Measurements from ENCODE around the gene LYPD6.
"Not testable (repeated sequence)": the region's sequence is repeated elsewhere in the genome, so short reads cannot be mapped to it uniquely, and the experiment has no call there.

The LYPD6 gene

GRCh38 chr2:149483004-149483605 is 152.7 kb downstream of the LYPD6 start:
- TF ChIP-seq CTCF (IDR thresholded peaks at IDR 0.05; ENCODE audit: low read depth, low read length, missing control alignments) = no peak
- H3K4me3 ChIP-seq (ENCODE audit: low read depth, low read length) = no peak overlapping the region
- no peak for DNase-seq (ENCODE audit: low read depth)

GRCh38 chr2:149486664-149487063 is 156.3 kb downstream of the LYPD6 start:
- no peak for TF ChIP-seq CTCF (IDR thresholded peaks at IDR 0.05; ENCODE audit: low read depth, low read length, missing control alignments)
- no peak overlapping the region for H3K4me3 ChIP-seq (ENCODE audit: low read depth, low read length)

GRCh38 chr2:149487189-149487588 is 156.8 kb downstream of the LYPD6 start:
- no peak for TF ChIP-seq CTCF (IDR thresholded peaks at IDR 0.05; ENCODE audit: low read depth, low read length, missing control alignments)
- no peak for DNase-seq (ENCODE audit: low read depth)
- H3K4me3 ChIP-seq (ENCODE audit: low read depth, low read length) = no peak overlapping the region

More at GRCh38 chr2:149486664-149487063, 156.3 kb downstream of the LYPD6 start:
- DNase-seq (ENCODE audit: low read depth) = no peak

- no peak for TF ChIP-seq CTCF (IDR thresholded peaks at IDR 0.05; ENCODE audit: low read depth, low read length, missing control alignments)
- no peak overlapping the region for H3K4me3 ChIP-seq (ENCODE audit: low read depth, low read length)
- DNase-seq (ENCODE audit: low read depth) = no peak
Measured at GRCh38 chr2:149488706-149489440, 158.5 kb downstream of the LYPD6 start.

- DNase-seq (ENCODE audit: low read depth) = no peak
- no peak for TF ChIP-seq CTCF (IDR thresholded peaks at IDR 0.05; ENCODE audit: low read depth, low read length, missing control alignments)
- no peak overlapping the region for H3K4me3 ChIP-seq (ENCODE audit: low read depth, low read length)
Measured at GRCh38 chr2:149489452-149489851, 159.1 kb downstream of the LYPD6 start.

GRCh38 chr2:149490296-149490695 is 159.9 kb downstream of the LYPD6 start:
- no peak for TF ChIP-seq CTCF (IDR thresholded peaks at IDR 0.05; ENCODE audit: low read depth, low read length, missing control alignments)
- H3K4me3 ChIP-seq (ENCODE audit: low read depth, low read length) = no peak overlapping the region
- DNase-seq (ENCODE audit: low read depth) = no peak

- no peak for DNase-seq (ENCODE audit: low read depth)
- no peak overlapping the region for H3K4me3 ChIP-seq (ENCODE audit: low read depth, low read length)
- TF ChIP-seq CTCF (IDR thresholded peaks at IDR 0.05; ENCODE audit: low read depth, low read length, missing control alignments) = no peak
Measured at GRCh38 chr2:149492923-149493322, 162.5 kb downstream of the LYPD6 start.

GRCh38 chr2:149499204-149499603 is 168.8 kb downstream of the LYPD6 start:
- not testable (repeated sequence) for DNase-seq (ENCODE audit: low read depth)

GRCh38 chr2:149506808-149507207 is 176.4 kb downstream of the LYPD6 start:
- not testable (repeated sequence) for DNase-seq (ENCODE audit: low read depth); H3K4me3 ChIP-seq (ENCODE audit: low read depth, low read length)

More at GRCh38 chr2:149499204-149499603, 168.8 kb downstream of the LYPD6 start:
- not testable (repeated sequence) for H3K4me3 ChIP-seq (ENCODE audit: low read depth, low read length)
